HTERT RPE-1 (cell line): ENCODE data around the gene THSD7B.
"Not testable (repeated sequence)": the region's sequence is repeated elsewhere in the genome, so short reads cannot be mapped to it uniquely, and the experiment has no call there.

Experiments used
- in situ Hi-C: fragments of 300-500 bp; cut with MboI; formaldehyde crosslinking; loops from 4 replicates; pipeline ENCODE4 v1.14.3; 2020; ENCODE audit warnings: low sequenced_read_pairs

THSD7B gene

GRCh38 chr2:137031731-137032130 is 266.4 kb downstream of the THSD7B start:
- in situ Hi-C loops, result no loop called here

DNA sequence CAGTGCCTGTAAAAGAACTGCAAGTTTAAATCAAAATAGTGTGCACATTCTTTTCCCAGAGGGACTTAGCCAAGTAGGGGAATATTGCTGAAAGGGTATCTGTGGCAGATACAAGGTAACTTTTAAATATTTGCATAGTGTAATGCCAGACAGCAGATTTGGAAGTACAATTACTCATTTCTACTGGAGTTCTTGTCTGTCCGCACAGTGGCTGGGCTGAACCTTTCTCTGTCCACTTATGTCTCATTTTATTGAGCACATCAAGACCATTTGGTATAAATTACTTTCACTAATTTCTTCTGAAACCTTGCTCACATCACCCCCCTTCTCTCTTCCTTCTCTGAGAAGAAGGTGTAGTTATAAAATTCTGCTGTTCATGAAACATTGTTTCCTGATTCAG is 271.3 kb downstream of the THSD7B start:
- in situ Hi-C loops, result no loop called here

DNA sequence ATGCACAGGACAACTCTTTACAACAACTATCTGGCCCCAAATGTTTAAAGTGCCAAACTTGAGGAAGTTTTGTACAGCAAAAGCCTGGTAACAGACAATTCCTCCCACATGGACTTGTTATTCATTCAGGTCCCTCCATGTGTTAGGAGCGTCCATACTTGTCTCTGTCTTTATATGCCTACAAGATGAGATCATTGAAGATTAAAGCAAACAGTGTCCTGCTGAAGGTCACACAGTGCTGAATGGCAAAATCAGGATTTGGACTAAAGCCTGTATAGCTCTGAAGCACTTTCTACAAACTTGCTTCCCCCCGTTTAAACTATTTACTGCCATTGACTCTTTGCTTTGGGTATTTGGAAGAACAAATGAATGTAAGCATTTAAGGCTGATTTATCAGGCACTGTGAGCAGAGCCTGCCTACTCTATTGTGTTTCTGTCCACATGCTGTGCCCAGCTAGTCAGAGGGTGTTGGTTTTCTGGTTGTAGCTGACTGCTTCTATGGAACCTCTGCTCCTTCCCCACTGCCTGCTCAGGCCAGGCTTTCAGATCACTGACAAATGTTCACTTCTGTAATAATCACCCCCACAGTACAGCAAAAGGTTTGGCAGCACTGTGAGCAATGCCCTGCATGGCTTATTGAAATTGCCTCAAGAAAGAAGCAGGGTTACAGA is 274.3 kb downstream of the THSD7B start:
- in situ Hi-C loops, result no loop called here

DNA sequence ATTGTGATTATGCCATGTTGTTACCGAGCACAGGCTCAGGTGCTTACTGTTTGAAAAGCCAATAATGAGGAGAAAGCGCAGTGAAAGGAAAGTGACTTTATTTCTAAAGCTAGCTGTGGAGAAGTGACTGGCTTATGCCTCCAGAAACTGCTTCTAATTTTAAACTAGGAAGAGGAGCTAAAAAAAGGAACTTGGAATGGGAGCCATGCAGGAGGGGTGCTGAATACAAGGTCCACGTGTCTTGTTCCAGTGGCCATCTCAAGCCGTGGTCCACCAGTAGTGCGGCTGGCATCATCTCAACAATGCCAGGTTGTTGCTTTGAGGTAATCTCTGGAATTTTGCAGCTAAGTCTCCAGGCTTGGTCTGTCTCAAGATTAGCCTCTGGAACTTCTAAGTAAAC is 282.0 kb downstream of the THSD7B start:
- in situ Hi-C loops, result no loop called here

- in situ Hi-C loops, result no loop called here
Observed at GRCh38 chr2:137048455-137048854, 283.1 kb downstream of the THSD7B start.

DNA sequence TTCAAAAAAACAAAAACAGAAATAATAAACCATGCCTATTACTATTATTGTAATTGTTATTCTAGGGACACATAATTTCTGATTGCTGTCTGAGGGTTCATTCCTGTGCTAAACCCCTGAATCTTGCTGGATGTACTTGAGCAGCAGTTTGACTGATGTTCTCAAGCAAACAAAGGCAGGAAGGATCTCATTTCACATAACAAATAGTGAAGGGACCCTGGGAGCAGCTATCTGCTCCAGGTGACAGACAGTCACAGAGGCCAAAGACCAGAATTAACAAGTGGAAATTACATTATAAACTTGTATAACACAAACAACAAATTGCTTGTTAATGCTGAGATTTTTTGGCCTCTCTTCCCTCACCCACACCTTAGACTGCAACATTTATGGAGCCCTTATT is 284.2 kb downstream of the THSD7B start:
- in situ Hi-C loops, result no loop called here

- in situ Hi-C loops, result no loop called here
Observed at GRCh38 chr2:137050949-137051348, 285.6 kb downstream of the THSD7B start.

GRCh38 chr2:137051778-137052398 is 286.5 kb downstream of the THSD7B start:
- in situ Hi-C loops, result no loop called here

DNA sequence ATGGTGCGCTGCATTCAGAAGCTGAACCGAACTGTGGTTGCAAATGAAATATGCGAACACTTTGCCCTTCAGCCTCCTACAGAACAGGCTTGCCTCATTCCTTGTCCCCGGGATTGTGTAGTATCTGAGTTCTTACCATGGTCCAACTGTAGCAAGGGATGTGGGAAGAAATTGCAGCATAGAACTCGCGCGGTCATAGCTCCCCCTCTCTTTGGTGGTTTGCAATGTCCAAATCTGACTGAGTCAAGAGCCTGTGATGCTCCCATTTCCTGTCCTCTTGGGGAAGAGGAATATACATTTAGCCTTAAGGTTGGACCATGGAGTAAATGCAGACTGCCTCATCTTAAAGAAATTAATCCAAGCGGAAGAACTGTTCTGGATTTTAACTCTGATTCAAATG is 291.4 kb downstream of the THSD7B start:
- in situ Hi-C loops, result no loop called here

DNA sequence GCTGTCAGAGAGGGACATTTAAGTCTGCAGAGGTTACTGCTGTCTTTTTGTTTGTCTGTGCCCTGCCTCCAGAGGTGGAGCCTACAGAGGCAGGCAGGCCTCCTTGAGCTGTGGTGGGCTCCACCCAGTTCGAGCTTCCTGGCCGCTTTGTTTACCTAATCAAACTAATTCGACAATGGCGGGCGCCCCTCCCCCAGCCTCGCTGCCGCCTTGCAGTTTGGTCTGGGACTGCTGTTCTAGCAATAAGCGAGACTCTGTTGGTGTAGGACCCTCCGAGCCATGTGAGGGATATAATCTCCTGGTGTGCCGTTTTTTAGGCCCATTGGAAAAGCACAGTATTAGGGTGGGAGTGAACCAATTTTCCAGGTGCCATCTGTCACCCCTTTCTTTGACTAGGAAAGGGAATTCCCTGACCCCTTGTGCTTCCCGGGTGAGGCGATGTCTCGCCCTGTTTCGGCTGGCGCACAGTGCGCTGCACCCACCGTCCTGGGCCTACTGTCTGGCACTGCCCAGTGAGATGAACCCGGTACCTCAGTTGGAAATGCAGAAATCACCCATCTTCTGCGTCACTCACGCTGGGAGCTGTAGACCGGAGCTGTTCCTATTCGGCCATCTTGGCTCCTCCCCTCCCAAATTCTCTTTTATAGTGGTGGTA is 310.9 kb downstream of the THSD7B start:
- in situ Hi-C loops, result not testable (repeated sequence)

GRCh38 chr2:137091704-137092103 is 326.4 kb downstream of the THSD7B start:
- in situ Hi-C loops, result no loop called here

- in situ Hi-C loops, result no loop called here
Observed at GRCh38 chr2:137093116-137093515, 327.8 kb downstream of the THSD7B start.

DNA sequence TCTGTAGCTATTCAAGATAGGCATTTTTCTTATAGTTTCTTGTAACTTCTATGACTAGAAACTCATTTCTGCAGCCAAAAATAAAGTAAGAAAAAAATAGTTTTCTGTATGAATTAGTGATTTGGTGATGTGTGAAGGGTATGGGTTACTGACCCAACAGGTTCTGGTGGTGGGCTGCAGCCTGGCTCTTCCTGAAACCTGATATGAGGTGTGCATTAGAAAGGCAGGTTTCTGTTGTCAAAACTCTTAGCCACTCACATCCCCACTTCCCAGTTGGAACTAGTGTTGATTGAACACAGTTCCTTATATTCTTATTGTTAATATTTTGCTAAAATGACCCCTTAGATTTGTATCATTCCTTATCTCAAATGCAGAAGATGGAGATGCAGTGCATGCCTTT is 330.8 kb downstream of the THSD7B start:
- in situ Hi-C loops, result no loop called here

DNA sequence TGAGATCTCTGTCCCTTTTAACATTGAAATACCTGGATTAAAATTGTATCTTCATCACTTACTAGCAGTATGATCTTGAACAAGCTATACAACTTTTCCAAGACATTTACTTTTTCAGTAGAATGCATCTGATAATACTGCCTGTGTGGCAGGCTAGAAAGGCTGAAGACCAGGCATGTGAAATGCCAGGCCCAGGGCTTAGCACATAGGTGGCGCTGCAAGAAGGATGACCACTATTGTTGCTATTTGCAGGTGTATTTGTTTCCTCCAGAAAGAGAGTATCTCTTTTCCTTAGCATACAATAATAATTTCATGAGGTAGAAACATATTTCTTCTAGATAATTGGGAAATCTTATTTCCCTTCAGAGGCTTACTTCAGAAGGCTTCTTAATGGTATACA is 331.3 kb downstream of the THSD7B start:
- in situ Hi-C loops, result no loop called here

DNA sequence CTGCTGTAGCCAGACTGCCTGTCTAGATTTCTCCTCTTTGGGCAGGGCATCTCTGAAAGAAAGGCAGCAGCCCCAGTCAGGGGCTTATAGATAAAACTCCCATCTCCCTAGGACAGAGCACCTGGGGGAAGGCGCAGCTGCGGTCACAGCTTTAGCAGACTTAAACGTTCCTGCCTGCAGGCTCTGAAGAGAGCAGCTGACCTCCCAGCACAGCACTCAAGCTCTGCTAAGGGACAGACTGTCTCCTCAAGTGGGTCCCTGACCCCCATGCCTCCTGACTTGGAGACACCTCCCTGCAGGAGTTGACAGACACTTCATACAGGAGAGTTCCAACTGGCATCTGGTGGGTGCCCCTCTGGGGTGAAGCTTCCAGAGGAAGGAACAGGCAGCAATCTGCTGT is 336.5 kb downstream of the THSD7B start:
- in situ Hi-C loops, result not testable (repeated sequence)

DNA sequence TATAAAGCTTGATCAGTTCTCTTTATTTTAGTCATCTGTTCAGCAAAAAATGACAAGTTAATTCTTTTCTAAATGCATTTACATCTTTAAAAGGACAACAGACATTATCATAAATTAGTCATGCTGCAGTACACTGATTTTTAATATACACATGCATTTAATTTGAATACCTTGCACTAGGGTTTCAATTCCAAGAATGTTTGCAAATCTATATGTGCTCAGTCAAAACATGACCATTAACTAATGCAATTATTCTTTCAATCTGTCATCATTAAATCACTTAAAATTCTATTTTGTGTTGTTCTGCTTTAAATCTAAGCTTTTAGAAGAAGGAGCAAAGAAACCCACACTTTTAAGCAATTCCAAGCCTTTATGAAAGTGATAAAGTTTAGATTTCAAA is 342.6 kb downstream of the THSD7B start:
- in situ Hi-C loops, result no loop called here

GRCh38 chr2:137111896-137112295 is 346.6 kb downstream of the THSD7B start:
- in situ Hi-C loops, result no loop called here

DNA sequence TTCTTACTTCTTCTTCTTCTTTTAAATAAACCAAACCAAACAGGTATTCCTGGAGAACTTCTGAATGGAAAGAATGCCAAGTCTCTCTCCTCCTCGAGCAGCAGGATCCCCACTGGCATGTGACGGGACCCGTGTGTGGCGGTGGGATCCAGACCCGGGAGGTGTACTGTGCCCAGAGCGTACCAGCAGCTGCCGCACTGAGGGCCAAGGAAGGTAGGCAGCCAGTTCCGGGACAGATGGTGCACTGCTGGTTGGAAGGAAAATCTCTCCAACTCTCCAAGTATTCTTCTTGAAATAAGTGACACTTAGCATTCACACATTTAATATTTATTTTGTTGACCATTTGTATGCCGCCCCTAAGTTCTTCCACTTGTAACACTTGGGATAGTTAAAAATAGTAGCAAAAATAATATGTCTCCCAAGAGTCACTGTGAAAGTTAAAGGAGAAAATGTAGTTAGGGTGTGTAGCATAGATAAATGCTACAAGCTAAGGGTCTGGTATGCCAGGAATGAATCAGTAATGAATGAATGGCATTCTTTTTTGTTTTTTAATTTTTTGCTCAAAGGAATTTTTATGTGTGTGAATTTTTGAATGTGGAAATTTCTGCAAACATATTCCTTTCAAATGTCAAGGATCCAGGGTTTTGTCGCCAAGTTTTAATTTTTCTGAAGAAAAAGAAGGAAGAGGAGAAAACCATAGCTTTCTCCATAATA is 349.9 kb downstream of the THSD7B start:
- in situ Hi-C loops, result no loop called here

DNA sequence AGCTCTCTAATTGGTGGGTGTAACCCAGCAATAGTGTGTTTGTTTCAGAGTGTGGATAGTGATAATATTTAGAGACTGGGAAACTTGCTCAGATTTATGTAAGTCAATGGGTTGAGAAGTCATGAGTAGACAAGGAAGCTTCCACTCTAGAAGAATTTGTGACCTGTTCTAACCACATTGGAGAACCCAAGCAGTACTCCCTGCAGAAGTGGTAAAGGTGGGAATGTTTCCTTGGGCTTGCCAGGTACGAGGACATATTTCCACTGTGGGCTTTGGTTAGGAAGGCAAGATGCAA is 350.4 kb downstream of the THSD7B start:
- in situ Hi-C loops, result no loop called here

GRCh38 chr2:137117385-137117784 is 352.0 kb downstream of the THSD7B start:
- in situ Hi-C loops, result no loop called here

DNA sequence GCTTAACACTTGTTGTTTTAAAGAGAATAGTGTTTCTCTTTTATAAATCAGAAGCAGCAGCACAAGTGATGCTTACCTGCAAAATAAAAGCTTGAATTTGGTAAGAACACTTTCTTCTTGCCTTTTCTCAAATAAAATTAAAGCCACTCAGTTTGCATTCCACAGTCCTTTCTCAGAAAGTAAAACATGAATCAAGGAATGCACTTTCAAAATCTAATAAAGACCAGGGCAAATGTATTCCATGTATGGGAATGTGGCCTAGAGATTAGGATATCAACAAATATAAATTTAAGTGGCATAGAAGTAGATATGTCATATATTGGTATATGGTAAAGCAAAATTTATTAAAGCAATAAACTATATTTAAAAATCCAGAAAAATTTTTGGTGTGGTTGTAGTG is 352.8 kb downstream of the THSD7B start:
- in situ Hi-C loops, result no loop called here

- in situ Hi-C loops, result no loop called here
Observed at GRCh38 chr2:137123226-137123625, 357.9 kb downstream of the THSD7B start.
